A549 (cell line): ENCODE results near the gene MPPE1.

ENCODE experiments used
- CTCF ChIP-seq: fragments of >200 bp; sonication (Bioruptor Twin); formaldehyde crosslinking; IDR thresholded peaks from 3 replicates; pipeline ENCODE4 v1.5.1; 2016
- EP300 ChIP-seq, 2 experiments: fragments of >200 bp; sonication (Bioruptor Twin); formaldehyde crosslinking; IDR thresholded peaks; 2 replicates in 1 of 2; 3 replicates in 1 of 2; pipeline ENCODE4 v1.6.1; 2016 to 2017
- POLR2A ChIP-seq: IDR thresholded peaks from 2 replicates; pipeline ENCODE4 v1.6.1; 2012; ENCODE audit warnings: mild to moderate bottlenecking, low read length
- POLR2AphosphoS2 ChIP-seq: conservative IDR thresholded peaks from 2 replicates; pipeline ENCODE4 v1.6.1; 2012; ENCODE audit warnings: low read length, improper control_type of control experiment, inconsistent platforms
- TP53 ChIP-seq: fragments of 250-450 bp; sonication (Bioruptor Pico); IDR thresholded peaks from 2 replicates; pipeline ENCODE4 v1.5.0; 2021; ENCODE audit warnings: mild to moderate bottlenecking, moderate library complexity
- TF ChIP-seq, protein P1 (sequence below): IDR thresholded peaks from 2 replicates; pipeline ENCODE4 v1.6.1; 2012

GRCh38 chr18:11880586-11881304 is 27.4 kb downstream of the MPPE1 start:
- no peak for TF ChIP-seq EP300 (IDR thresholded peaks at IDR 0.05)
- TF ChIP-seq TP53: no peak
- no peak for TF ChIP-seq CTCF
- TF ChIP-seq POLR2A: no peak
- TF ChIP-seq, protein P1, sequence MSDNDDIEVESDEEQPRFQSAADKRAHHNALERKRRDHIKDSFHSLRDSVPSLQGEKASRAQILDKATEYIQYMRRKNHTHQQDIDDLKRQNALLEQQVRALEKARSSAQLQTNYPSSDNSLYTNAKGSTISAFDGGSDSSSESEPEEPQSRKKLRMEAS: no peak
- TF ChIP-seq POLR2AphosphoS2: no peak
